Loucy (cell line): ENCODE results near the gene ACBD3.

ENCODE experiments used
- CTCF ChIP-seq: fragments of 200-600 bp; sonication (generic); conservative IDR thresholded peaks from 2 replicates; pipeline ENCODE4 v1.5.1; 2014; ENCODE audit warnings: mild to moderate bottlenecking, antibody characterized with exemption, low read length
- EZH2phosphoT487 ChIP-seq: fragments of 200-600 bp; IDR thresholded peaks from 2 replicates; pipeline ENCODE4 v1.6.1; 2018; ENCODE audit warnings: antibody characterized with exemption, mild to moderate bottlenecking, moderate library complexity, borderline replicate concordance

- TF ChIP-seq CTCF (peak; percentile 61), EZH2phosphoT487 (no peak)
Measured at GRCh38 chr1:226181996-226182714, 4.4 kb downstream of the ACBD3 start.
